NCI-H2196 (cell line): ENCODE measurements around the gene VPS37D.
"Not testable (repeated sequence)": the region's sequence is repeated elsewhere in the genome, so short reads cannot be mapped to it uniquely, and the experiment has no call there.

Source experiments
- DNase-seq: peaks from one replicate; lab custom pipeline; 2025; ENCODE audit not compliant: unreplicated experiment; lab: John Stamatoyannopoulos, UW

Gene VPS37D, protein sequence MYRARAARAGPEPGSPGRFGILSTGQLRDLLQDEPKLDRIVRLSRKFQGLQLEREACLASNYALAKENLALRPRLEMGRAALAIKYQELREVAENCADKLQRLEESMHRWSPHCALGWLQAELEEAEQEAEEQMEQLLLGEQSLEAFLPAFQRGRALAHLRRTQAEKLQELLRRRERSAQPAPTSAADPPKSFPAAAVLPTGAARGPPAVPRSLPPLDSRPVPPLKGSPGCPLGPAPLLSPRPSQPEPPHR

DNA sequence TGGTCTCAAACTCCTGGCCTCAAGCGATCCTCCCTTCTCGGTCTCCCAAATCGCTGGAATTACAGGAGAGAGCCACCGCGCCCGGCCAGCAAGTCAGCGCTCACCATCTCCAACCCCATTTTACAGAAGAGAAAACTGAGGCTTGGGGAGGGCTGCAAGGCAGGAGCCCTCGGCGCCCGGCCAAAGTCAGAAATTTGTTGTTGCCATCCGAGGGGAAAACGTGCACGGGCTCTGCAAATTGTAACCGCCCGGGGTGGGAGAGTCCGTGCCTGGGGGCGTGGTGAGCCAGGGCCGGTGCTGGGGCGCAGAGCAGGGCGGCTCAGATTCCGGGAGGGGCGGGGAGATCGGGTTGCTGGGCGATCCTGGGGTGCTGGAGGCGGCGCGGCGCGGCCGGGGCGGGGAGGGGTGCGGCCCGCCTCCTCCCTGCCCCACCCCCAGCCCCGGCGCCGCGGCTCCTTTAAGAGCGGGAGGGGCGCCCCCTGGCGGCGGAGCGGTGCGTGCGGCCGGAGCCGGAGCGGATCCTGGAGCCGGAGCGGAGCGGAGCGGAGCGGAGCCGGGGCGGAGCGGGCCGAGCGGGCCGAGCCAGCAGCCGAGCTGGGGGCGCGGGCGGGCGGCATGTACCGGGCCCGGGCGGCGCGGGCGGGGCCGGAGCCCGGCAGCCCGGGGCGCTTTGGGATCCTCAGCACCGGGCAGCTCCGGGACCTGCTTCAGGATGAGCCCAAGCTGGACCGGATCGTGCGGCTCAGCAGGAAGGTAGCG is at the start of gene VPS37D:
Gene VPS37D, plus strand, starts transcription at position 488 of the 759 bp plus-strand sequence. Its CDS starts 128 bp downstream, at position 616.
- DNase-seq: peak; percentile 95

DNA sequence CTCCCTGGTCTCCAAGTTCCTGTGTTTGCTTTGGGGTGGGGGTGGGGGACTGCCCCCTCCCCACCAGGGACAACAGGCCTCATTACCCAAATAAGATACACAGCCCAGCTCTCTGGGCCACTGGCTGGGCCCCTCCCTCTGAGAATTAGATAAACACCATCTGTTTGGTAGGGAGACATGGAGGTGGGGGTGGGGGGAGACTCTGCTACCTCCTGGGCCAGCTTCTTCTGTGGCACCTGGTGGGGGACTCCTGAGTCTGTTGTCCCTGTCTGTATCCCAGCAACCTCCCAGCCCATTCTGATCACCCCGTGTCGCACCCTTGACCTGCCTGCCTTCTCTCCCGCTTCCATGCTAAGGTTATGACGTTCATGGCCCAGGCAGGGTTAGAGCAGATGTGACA is 49.1 kb upstream of the VPS37D start:
- no peak for DNase-seq

DNA sequence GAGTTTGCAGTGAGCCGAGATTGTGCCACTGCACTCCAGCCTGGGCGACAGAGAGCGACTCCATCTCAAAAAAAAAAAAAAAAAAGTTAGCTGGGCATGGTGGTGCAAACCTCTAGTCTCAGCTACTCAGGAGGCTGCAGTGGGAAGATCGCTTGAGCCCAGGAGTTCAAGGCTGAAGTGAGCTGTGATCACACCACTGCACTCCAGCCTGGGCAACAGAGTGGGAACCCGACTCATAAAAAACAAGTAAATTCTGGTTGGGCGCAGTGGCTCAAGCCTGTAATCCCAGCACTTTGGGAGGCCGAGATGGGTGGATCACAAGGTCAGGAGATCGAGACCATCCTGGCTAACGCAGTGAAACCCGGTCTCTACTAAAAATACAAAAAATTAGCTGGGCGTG is 48.2 kb upstream of the VPS37D start:
- DNase-seq: not testable (repeated sequence)

DNA sequence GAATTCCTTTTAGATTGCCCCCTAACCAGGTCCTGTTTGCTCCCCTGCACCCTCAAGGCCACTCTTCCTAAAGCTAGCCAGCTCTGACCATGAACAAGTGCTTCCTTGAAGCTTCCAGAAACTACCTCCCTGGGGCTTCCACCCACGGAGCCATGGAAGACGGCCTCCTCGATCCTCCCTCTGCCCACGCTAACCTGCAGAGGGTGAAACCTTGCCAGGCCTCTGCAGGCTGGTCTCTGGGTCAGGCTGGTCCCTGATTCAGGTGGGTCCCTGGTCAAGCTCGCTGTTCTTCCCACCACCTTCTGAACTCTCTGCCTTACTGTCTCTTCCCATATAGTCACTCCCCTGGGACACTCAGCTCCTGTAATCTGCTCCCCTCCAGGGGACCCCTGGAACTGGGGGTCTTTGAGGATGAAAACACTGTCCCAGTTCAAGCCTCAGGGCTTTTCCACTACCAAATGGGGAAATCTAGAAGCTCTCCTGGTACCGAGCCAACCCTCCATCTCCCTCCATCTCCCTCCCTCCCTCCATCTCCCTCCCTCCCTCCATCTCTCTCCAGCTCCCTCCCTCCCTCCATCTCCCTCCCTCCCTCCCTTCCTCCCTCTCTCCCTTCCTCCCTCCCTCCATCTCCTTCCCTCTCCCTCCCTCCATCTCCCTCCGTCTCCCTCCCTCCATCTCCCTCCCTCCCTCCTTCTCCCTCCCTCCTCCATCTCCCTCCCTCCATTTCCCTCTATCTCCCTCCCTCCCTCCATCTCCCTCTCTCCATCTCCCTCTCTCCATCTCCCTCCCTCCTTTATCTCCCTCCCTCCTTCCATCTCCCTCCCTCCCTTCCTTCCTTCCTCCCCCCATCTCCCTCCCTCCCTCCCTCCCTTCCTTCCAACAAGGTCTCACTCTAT is 46.2 kb upstream of the VPS37D start:
- peak; percentile 24 for DNase-seq

DNA sequence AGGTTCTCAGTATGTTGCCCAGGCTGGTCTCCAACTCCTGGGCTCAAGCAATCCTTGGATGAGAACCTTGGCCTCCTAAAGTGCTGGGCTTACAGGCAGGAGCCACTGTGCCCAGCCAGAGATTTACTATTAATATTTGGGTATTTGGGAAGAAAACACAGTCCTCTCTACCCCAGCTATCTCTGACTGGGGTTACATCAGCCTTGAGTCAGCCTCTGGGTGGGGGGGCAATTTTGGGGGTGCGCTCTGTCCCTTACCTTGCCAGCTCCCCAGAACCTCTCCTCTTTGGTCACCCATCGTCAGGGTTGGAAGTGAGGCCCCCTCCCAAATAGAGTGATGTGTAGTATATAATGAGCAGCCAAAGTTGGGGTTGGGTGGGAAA is 45.1 kb upstream of the VPS37D start:
- no peak for DNase-seq

DNA sequence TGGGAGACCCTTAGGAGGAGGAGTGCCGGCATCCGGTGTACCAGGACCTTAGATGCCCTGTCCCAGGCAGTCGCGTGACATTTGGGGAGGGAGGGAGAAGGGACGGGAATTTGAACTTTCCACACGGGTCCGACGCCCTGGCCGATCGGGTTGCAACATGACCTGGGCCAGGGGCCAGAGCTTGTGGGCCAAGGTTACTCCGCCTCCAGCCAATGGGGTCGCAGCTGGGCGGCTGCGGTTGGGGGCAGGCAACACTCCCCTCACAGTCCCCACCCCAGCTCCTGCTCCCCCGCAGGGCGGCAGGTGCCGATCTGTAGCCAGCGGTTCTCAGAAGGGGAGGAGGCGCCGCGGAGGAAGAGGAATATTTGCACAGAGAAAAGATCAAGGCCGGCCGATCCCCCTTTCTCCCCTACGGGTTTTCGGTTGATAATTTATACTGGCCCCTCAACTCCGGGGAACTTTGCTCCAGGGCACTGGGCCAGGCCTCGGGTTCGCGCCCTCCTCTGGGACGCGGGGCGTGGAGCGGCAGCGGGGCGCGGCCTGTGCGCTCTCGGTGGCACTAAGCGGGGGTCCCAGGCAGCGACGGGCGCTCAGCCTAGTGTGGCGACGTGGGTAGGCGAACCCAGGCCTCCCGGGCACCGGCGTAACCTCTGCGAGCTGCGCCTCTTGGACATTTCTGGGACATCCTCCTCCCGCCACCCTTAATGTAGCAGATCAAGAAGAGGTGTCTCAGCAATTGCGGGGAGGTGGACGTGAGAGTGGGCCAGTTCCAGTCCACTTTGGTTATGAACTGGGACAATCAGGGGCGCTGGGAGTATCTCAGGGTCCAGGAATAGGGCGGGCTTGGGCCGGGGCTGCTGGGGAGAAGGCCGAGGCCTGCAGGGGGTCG is 44.5 kb upstream of the VPS37D start:
- DNase-seq: peak; percentile 56

DNA sequence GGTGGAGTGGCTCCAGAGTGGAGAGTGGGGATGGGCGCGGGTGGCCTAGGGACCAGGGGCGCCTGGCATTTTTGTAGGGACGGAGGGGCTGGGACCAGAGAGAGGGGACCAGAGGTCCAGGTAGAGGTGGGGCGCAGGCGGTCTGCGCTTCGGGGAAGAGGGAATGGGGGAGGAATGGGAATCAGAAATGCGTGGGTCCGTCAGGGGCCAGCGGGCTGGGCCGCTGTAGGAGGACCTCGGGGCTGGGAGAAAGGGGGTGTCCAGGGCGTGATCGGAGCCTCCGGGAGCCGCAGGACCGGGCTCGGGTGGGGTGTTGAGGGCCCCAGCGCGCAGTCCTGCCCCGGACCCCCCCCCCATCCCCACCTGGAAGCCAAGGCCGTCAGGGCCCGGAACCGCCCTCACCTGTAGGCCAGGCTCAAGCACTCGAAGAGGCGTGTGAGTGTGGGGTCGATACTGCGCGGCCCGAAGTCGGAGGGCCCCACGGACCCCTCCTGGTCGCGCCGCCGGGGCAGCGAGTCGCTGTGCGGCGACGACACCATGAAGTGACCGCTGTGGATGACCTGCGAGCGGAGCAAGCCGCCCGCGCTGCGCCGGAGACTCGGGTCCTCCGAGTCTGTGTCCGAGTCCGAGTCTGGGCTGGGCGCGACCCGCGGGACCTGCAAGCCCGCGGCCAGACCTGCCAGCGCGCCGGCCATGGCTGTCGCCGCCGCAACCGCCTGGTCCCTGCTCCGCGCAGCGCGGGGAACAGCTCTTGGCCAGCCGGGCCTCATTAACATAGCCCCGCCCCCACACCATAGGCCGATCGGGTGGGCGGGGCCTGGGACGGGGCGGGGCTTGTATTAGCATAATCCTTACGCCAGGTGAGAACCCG is 43.6 kb upstream of the VPS37D start, which contains the start of gene MLXIPL:
Gene MLXIPL, minus strand, starts transcription at position 725 of the 871 bp plus-strand sequence. Its CDS starts 30 bp downstream, at position 695.
- peak; percentile 92 for DNase-seq

DNA sequence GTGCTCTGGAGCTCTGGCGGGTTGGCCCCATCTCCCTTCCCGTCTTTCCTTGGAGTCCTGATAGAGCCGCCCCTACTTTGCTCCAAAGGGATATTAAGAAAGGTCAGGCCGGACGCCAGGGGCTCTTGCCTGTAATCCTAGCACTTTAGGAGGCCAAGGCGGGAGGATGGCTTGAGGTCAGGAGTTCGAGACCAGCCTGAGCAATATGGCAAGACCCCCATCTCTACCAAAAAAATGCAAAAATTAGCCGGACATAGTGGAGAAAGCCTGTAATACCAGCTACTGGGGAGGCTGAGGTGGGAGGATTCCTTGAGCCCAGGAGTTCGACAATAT is 43.0 kb upstream of the VPS37D start:
- DNase-seq: no peak

DNA sequence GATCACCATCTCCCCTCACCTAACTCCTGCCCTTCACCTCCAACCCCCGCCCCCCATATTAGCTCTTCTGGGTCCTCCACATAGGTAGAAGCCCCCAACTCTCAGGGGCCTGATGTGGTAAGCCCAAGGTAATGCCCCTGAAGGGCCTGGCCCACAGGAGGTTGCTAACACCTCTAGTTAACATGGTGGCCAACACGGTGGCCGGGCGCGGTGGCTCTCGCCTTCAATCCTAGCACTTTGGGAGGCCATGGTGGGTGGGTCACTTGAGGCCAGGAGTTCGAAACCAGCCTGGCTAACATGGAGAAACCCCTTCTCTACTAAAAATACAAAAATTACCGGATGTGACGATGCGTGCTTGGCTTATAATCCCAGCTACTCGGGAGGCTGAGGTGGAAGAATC is 42.4 kb upstream of the VPS37D start:
- no peak for DNase-seq

DNA sequence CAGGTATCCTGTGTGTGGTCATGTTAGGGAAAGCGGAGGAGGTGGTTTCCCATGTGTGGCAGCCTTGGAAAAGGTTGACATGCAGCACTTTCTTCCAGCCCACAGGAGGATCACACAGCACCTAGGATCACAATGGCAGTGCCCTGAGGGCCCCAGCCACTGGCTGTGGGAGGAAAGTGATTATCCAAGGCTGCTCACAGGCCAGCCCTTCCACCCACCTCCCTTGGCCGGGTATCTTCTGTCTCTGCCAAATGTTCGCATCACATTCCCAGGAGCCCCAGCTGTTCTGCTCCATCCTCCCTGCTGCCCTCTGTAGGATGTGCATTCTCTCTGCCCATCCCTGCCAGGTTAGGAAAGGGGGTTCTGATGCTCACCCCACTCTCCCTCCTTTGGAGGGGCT is 40.8 kb upstream of the VPS37D start:
- no peak for DNase-seq

DNA sequence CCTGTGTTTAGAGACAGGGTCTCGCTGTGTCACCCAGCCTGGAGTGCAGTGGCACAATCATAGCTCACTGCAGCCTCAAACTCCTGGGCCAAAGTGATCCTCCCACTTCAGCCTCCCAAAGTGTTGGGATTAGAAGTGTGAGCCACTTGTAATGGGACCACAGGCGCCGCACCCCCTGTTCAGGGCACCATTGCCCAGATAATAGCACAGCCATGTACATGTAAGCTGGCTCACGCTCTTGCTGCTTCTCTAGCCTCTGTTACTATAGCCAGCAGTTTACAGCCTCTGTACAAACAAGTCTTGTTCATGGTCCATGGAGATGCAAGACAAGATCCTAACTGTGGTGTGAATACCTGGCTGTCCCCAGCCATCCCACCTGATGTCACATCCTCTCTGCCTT is 39.1 kb upstream of the VPS37D start:
- no peak for DNase-seq

DNA sequence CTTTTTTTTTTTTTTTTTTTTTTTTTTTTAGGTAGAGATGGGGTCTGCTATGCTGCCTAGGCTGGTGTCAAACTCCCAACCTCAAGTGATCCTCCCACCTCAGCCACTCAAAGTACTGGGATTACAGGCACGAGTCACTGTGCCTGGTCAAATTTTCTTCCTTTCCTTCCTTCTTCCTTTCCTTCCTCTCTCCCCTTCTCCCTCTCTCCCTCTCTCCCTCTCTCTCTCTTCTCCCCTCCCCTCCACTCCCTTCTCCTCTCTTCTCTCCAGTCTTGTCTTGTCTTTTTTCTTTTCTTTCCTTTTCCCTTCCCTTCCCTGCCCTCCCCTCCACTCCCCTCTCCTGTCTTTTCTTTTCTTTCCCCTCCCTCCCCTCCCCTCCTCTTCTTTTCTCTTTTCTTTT is 36.1 kb upstream of the VPS37D start:
- no peak for DNase-seq

DNA sequence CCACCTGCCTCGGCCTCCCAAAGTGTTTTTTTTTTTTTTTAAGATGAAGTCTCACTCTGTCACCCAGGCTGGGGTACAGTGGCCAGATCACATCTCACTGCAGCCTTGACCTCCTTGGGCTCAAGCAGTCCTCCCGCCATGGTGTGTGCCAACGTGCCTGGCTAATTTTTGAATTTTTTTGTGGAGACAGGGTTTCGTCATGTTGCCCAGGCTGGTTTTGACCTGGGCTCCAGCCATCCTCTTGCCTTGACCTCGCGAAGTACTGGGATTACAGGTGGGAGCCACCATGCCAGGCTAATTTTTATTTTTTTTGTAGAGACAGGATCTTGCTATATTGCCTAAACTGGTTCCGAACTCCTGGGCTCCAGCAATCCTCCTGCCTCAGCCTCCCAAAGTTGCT is 34.3 kb upstream of the VPS37D start:
- no peak for DNase-seq

DNA sequence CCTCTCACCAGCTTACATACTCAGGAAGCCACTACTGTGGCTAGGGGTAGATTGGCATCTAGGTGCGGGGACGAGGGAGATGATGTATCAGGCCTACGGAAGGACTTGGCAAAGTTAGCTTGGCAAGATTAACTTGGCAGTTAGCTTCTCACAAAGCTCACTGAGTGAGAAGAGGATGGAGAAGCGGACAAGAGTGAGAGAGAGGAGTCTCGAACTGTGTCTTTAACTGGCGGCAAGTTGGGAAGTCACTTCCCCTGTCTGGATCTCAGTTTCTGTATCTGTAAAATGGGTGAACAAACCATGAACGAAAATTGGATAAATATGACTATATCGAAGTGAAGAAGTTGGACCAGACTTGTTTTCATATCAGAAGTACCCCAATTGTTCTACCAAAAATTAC is 33.8 kb upstream of the VPS37D start:
- DNase-seq: no peak

DNA sequence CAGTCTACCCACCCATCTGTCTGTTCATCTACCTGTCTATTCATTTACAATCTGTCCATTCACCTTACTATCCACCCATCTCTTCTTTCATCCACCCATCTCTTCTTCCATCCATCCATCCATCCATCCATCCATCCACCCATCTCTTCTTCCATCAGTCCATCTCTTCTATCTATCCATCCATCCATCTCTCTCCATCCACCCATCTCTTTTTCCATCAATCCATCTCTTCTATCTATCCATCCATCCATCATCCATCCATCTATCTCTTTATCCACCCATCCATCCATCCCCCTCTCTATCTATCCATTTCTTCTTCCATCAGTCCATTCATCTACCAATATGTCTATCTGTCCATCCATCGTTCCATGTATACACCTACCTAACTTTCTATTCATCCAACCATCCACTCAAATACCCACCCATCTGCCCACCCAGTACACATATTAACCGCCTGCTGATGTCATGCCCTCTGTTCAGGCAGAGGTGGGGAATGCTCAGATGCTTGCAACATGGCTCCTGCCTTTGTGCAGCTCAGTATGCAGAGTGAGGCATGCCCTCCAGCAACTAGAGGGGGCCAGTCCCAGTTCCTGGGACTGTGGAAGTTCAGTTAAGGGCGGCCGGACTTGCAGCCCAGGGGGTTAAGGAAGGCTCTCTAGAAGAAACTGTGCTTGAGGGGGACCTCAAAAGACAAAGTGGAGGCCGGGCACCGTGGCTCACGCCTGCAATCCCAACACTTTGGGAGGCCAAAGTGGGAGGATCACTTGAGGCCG is 32.0 kb upstream of the VPS37D start:
- DNase-seq: no peak

DNA sequence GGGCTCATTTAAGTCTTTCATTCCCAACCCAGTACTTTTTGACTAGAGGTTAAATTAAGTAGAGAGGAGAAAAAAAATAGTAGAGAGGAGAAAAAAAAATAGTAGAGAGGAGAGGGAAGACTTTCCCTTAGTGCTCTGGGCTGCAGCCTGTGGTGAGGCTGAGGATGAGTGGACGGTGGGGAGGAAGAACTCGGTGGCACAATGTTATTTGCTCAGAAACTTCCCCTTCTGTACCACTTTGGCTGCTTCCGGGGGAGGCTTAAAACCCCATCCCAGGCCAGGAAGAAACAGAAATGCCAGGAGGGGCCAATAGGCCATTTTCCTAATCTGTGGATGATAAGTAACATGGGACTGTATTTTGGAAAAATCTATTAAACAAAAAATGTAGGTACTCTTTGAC is 28.7 kb upstream of the VPS37D start:
- DNase-seq: no peak

DNA sequence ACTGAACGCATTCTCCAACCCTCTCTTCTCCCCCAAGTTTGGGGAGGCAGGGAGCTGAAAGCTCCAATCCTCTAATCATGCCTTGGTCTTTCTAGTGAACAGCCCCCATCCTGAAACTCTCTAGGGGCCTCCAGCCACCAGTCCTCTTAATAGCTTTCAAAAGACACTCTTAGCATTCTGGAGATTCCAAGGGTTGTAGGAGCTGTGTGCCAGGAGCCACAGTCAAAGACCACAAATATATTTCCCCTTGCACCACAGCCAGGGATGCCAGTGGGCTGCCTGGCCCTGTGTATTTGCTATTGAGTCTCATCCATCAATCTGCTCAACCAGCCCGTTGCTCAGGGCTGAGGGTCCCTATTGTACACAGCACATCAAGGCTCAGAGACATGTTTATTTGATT is 24.8 kb upstream of the VPS37D start:
- DNase-seq: no peak

DNA sequence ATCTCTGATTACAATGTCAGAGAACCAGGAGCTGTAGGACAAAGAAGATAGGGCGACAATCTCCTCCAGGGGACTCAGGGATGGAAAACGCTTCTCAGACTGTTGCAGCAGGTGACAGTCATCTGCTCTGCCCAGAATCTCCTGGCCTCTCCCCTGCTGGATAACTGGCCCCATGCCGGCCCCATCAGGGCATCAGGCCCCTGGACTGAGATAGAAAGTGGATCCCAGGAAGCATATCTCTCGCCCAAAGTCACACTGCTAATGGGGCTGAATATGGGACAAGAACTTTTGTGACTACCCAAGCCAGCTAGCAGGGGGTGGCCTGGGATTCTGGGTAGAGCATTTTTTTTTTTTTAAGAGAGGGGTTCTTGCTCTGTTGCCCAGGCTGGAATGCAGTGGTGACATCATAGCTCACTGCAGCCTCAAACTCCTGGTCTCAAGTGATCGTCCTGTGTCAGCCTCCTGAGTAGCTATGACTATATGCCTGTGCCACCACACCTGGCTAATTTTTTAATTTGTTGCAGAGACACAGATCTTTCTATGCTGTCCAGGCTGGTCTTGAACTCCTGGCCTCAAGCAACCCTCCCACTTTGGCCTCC is 22.8 kb upstream of the VPS37D start:
- DNase-seq: no peak
